ENCODE data around the gene SSRP1. TPM values are rescaled to one million over a fixed set of nuclear protein-coding genes. Genes with fewer than 3 reads are reported as not detected.

Gene SSRP1
- total RNA-seq, 2 experiments from 2014 or later, result 304 to 322 TPM

- DNase-seq, result no peak
- Mint-ChIP-seq H3K36me3 (ENCODE audit: low read depth) (peaks cover 24% of the 10 kb centered on the region), H3K4me1 (ENCODE audit: low read depth) (peaks cover 43% of the 10 kb centered on the region), H3K27ac (no peak overlapping the region), H3K9me3 (no peaks in the 10 kb centered on the region), H3K27me3 (ENCODE audit: low read depth) (no peaks in the 10 kb centered on the region), H3K4me3 (no peak overlapping the region)
- intact Hi-C loops (cut with micrococcal nuclease), result loop anchor here (10.0 kb wide), 1 partner anchor 1823 kb away; the partner anchor contains the start of gene FAM111A
- CTCF ChIA-PET, result interaction anchor here (0.5 to 1.3 kb wide), 5 partner anchors 10 to 138 kb away, joined by 3 to 4 read pairs (median 4); no protein-coding TSS in a partner anchor
Measured at GRCh38 chr11:57321388-57322255, 14.1 kb downstream of the SSRP1 start.

GRCh38 chr11:57320719-57321387 lies 14.8 kb downstream of the SSRP1 start:
- Mint-ChIP-seq H3K27me3 (ENCODE audit: low read depth) (no peaks in the 10 kb centered on the region), H3K9me3 (no peaks in the 10 kb centered on the region), H3K27ac (no peak overlapping the region), H3K36me3 (ENCODE audit: low read depth) (peaks cover 17% of the 10 kb centered on the region), H3K4me1 (ENCODE audit: low read depth) (peaks cover 35% of the 10 kb centered on the region), H3K4me3 (no peak overlapping the region)
- DNase-seq, result no peak
- intact Hi-C loops (cut with micrococcal nuclease), result loop anchor here (10.0 kb wide), 1 partner anchor 1824 kb away; the partner anchor contains the start of gene FAM111A
- CTCF ChIA-PET, result interaction anchor here (1.2 to 1.3 kb wide), 2 partner anchors 9 to 42 kb away, joined by 4 read pairs; no protein-coding TSS in a partner anchor

GRCh38 chr11:57320067-57320718 lies 15.5 kb downstream of the SSRP1 start:
- intact Hi-C loops (cut with micrococcal nuclease), result loop anchor here (10.0 kb wide), 1 partner anchor 1825 kb away; the partner anchor contains the start of gene FAM111A
- Mint-ChIP-seq H3K27ac (no peak overlapping the region), H3K4me1 (ENCODE audit: low read depth) (peaks cover 28% of the 10 kb centered on the region), H3K27me3 (ENCODE audit: low read depth) (no peaks in the 10 kb centered on the region), H3K9me3 (no peaks in the 10 kb centered on the region), H3K36me3 (ENCODE audit: low read depth) (peaks cover 11% of the 10 kb centered on the region), H3K4me3 (no peak overlapping the region)
- DNase-seq, result no peak
- CTCF ChIA-PET, result interaction anchor here (1.3 kb wide), 1 partner anchor 8 kb away, joined by 4 read pairs; no protein-coding TSS in a partner anchor

- intact Hi-C loops (cut with micrococcal nuclease), result no loop called here
- H3K27me3 Mint-ChIP-seq (ENCODE audit: low read depth), result no peaks in the 10 kb centered on the region
- peaks cover 11% of the 10 kb centered on the region for H3K36me3 Mint-ChIP-seq (ENCODE audit: low read depth)
- H3K4me1 Mint-ChIP-seq (ENCODE audit: low read depth), result peaks cover 18% of the 10 kb centered on the region
- H3K27ac Mint-ChIP-seq, result no peak overlapping the region
- H3K4me3 Mint-ChIP-seq, result no peak overlapping the region
- H3K9me3 Mint-ChIP-seq, result no peaks in the 10 kb centered on the region
- DNase-seq, result no peak
- CTCF ChIA-PET, result interaction anchor here (1.9 kb wide), 1 partner anchor 27 kb away, joined by 4 read pairs; no protein-coding TSS in a partner anchor
Measured at GRCh38 chr11:57318178-57318577, 17.5 kb downstream of the SSRP1 start.

GRCh38 chr11:57316017-57316416 lies 19.7 kb downstream of the SSRP1 start:
- no peak for DNase-seq
- H3K36me3 Mint-ChIP-seq (ENCODE audit: low read depth), result peaks cover 10% of the 10 kb centered on the region
- no peaks in the 10 kb centered on the region for H3K9me3 Mint-ChIP-seq
- CTCF ChIA-PET, result no interaction called here
- H3K4me3 Mint-ChIP-seq, result no peak overlapping the region
- no peak overlapping the region for H3K27ac Mint-ChIP-seq
- H3K4me1 Mint-ChIP-seq (ENCODE audit: low read depth), result peaks cover 13% of the 10 kb centered on the region
- no peaks in the 10 kb centered on the region for H3K27me3 Mint-ChIP-seq (ENCODE audit: low read depth)
- intact Hi-C loops (cut with micrococcal nuclease), result no loop called here

GRCh38 chr11:57315491-57315890 lies 20.2 kb downstream of the SSRP1 start:
- DNase-seq, result no peak
- peaks cover 6% of the 10 kb centered on the region for H3K36me3 Mint-ChIP-seq (ENCODE audit: low read depth)
- CTCF ChIA-PET, result no interaction called here

GRCh38 chr11:57314221-57314973 lies 21.3 kb downstream of the SSRP1 start:
- intact Hi-C loops (cut with micrococcal nuclease), result no loop called here
- CTCF ChIA-PET, result no interaction called here
- DNase-seq, result no peak
- Mint-ChIP-seq H3K27ac (no peak overlapping the region), H3K9me3 (no peaks in the 10 kb centered on the region), H3K27me3 (ENCODE audit: low read depth) (no peaks in the 10 kb centered on the region), H3K36me3 (ENCODE audit: low read depth) (peaks cover 15% of the 10 kb centered on the region), H3K4me1 (ENCODE audit: low read depth) (peaks cover 17% of the 10 kb centered on the region), H3K4me3 (no peak overlapping the region)

More at GRCh38 chr11:57315491-57315890, 20.2 kb downstream of the SSRP1 start:
- Mint-ChIP-seq H3K4me1 (ENCODE audit: low read depth) (peaks cover 17% of the 10 kb centered on the region), H3K4me3 (no peak overlapping the region), H3K27me3 (ENCODE audit: low read depth) (no peaks in the 10 kb centered on the region), H3K9me3 (no peaks in the 10 kb centered on the region), H3K27ac (no peak overlapping the region)
- intact Hi-C loops (cut with micrococcal nuclease), result no loop called here

GRCh38 chr11:57313788-57314135 lies 21.9 kb downstream of the SSRP1 start:
- Mint-ChIP-seq H3K4me3 (no peak overlapping the region), H3K27me3 (ENCODE audit: low read depth) (no peaks in the 10 kb centered on the region), H3K27ac (no peak overlapping the region), H3K36me3 (ENCODE audit: low read depth) (peaks cover 12% of the 10 kb centered on the region), H3K4me1 (ENCODE audit: low read depth) (peaks cover 17% of the 10 kb centered on the region), H3K9me3 (no peaks in the 10 kb centered on the region)
- intact Hi-C loops (cut with micrococcal nuclease), result no loop called here
- no peak for DNase-seq
- CTCF ChIA-PET, result no interaction called here

- H3K4me1 Mint-ChIP-seq (ENCODE audit: low read depth), result peaks cover 17% of the 10 kb centered on the region
- H3K9me3 Mint-ChIP-seq, result no peaks in the 10 kb centered on the region
- CTCF ChIA-PET, result no interaction called here
- H3K27ac Mint-ChIP-seq, result no peak overlapping the region
- no peak overlapping the region for H3K4me3 Mint-ChIP-seq
- H3K36me3 Mint-ChIP-seq (ENCODE audit: low read depth), result peaks cover 12% of the 10 kb centered on the region
- DNase-seq, result no peak
- intact Hi-C loops (cut with micrococcal nuclease), result no loop called here
- H3K27me3 Mint-ChIP-seq (ENCODE audit: low read depth), result no peaks in the 10 kb centered on the region
Measured at GRCh38 chr11:57313071-57313787, 22.5 kb downstream of the SSRP1 start.

GRCh38 chr11:57312511-57313021 lies 23.1 kb downstream of the SSRP1 start:
- no peak for DNase-seq
- CTCF ChIA-PET, result interaction anchor here (1.1 kb wide), 1 partner anchor 8 kb away, joined by 4 read pairs; no protein-coding TSS in a partner anchor
- Mint-ChIP-seq H3K9me3 (no peaks in the 10 kb centered on the region), H3K27me3 (ENCODE audit: low read depth) (no peaks in the 10 kb centered on the region), H3K36me3 (ENCODE audit: low read depth) (peaks cover 13% of the 10 kb centered on the region), H3K4me1 (ENCODE audit: low read depth) (peaks cover 17% of the 10 kb centered on the region), H3K4me3 (no peak overlapping the region), H3K27ac (no peak overlapping the region)
- intact Hi-C loops (cut with micrococcal nuclease), result no loop called here
